HCT116 (cell line): Measurements from ENCODE around the gene SPIN1. TPM values are rescaled to one million over a fixed set of nuclear protein-coding genes. Genes with fewer than 3 reads are reported as not detected.

Experiments
- ATAC-seq: fragments of 200-7000 bp; cut with Tn5 transposase; 2 replicates; pipeline ENCODE4 v1.9.1; 2020; ENCODE audit warnings: mild to moderate bottlenecking, moderate library complexity
- BruUV-seq: library from RNA; stranded (reverse); fragments of 400-500 nt; replicated peaks from 2 replicates; lab custom pipeline; 2021; lab: Mats Ljungman, UMichigan
- CTCF ChIA-PET: fragments of 300-600 bp; sonication (Branson Sonifier 250); formaldehyde crosslinking; loops from one replicate; lab custom pipeline; 2021; ENCODE audit warnings: antibody characterized with exemption; lab: Charles Lee
- POLR2A ChIA-PET: fragments of 300-600, 350-600 bp; sonication (Branson Sonifier 250); formaldehyde crosslinking; loops from one replicate; lab custom pipeline; 2021; ENCODE audit warnings: antibody characterized with exemption; lab: Charles Lee
- RAD21 ChIA-PET, 2 experiments: fragments of 300-600 bp; sonication (Branson Sonifier 250); formaldehyde crosslinking; loops; one replicate each; lab custom pipeline; 2023; ENCODE audit warnings: low total read pairs in 2 of 2; ENCODE audit not compliant: uncharacterized antibody in 2 of 2, unreplicated experiment in 2 of 2, low non-redundant PET in 1 of 2; lab: Charles Lee
- DNase-seq: peaks from one replicate; pipeline ENCODE4 v3.0.0-alpha.2; 2010; ENCODE audit warnings: low read depth, low spot score
- H2AFZ ChIP-seq: fragments of 200-600 bp; shearing (Covaris generic), sonication (generic); 2 replicates; pipeline ENCODE4 v1.6.1; 2017; ENCODE audit warnings: low read depth, mixed run types, mixed read lengths, antibody characterized with exemption, low read length; ENCODE audit not compliant: poor library complexity, severe bottlenecking
- H3K27ac ChIP-seq: 2 replicates; pipeline ENCODE4 v1.5.1; 2012; ENCODE audit warnings: low read depth, low read length
- H3K27me3 ChIP-seq: fragments of 200-600 bp; sonication (generic); 2 replicates; pipeline ENCODE4 v1.6.1; 2016; ENCODE audit warnings: mixed run types, low read length, mixed read lengths; ENCODE audit not compliant: insufficient read depth
- H3K36me3 ChIP-seq, 2 experiments: fragments of 200-500 bp in 1 of 2; fragments of 200-600 bp in 1 of 2; sonication (Bioruptor generic) in 1 of 2; sonication (generic) in 1 of 2; 2 replicates each; pipeline versions ENCODE4 v1.5.1 to v1.6.1; 2014 to 2016; ENCODE audit warnings: low read length in 2 of 2, inconsistent platforms in 1 of 2, mixed read lengths in 1 of 2, mixed run types in 1 of 2; ENCODE audit not compliant: insufficient read depth in 2 of 2, control insufficient read depth in 1 of 2
- H3K4me1 ChIP-seq, 2 experiments: fragments of 200-600 bp in 1 of 2; sonication (generic) in 1 of 2; 2 replicates each; pipeline versions ENCODE4 v1.5.1 to v1.6.1; 2012 to 2017; ENCODE audit warnings: low read length in 2 of 2, inconsistent platforms in 1 of 2, mild to moderate bottlenecking in 1 of 2, mixed read lengths in 1 of 2, mixed run types in 1 of 2, moderate library complexity in 1 of 2; ENCODE audit not compliant: insufficient read depth in 2 of 2, control insufficient read depth in 1 of 2
- H3K4me2 ChIP-seq: fragments of 200-600 bp; sonication (generic); 2 replicates; pipeline ENCODE4 v1.6.1; 2017; ENCODE audit warnings: mixed run types, low read length, mixed read lengths
- H3K4me3 ChIP-seq, 2 experiments: fragments of 200-600 bp in 1 of 2; sonication (generic) in 1 of 2; replicated peaks in 1 of 2; 2 replicates each; pipeline ENCODE4 v1.5.1; 2011 to 2016; ENCODE audit warnings: low read length in 2 of 2, control low read depth in 1 of 2, low read depth in 1 of 2, mild to moderate bottlenecking in 1 of 2, mixed read lengths in 1 of 2, mixed run types in 1 of 2
- H3K79me2 ChIP-seq: fragments of 200-600 bp; sonication (generic); 2 replicates; pipeline ENCODE4 v1.6.1; 2017; ENCODE audit warnings: mild to moderate bottlenecking, mixed run types, low read length, moderate library complexity, mixed read lengths; ENCODE audit not compliant: insufficient read depth
- H3K9ac ChIP-seq: fragments of 200-600 bp; sonication (generic); 2 replicates; pipeline ENCODE4 v1.6.1; 2016; ENCODE audit warnings: low read length, mixed read lengths
- H3K9me2 ChIP-seq: fragments of 200-600 bp; sonication (generic), shearing (Covaris generic); 2 replicates; pipeline ENCODE4 v1.6.1; 2017; ENCODE audit warnings: mixed run types, mild to moderate bottlenecking, moderate library complexity; ENCODE audit not compliant: insufficient read depth
- H3K9me3 ChIP-seq, 2 experiments: fragments of 200-500 bp in 1 of 2; fragments of 200-600 bp in 1 of 2; sonication (Bioruptor generic) in 1 of 2; sonication (generic) in 1 of 2; 2 replicates each; pipeline ENCODE4 v1.6.1; 2014 to 2017; ENCODE audit warnings: low read length in 2 of 2, mixed read lengths in 2 of 2, inconsistent platforms in 1 of 2, low read depth in 1 of 2, mild to moderate bottlenecking in 1 of 2, mixed run types in 1 of 2, moderate library complexity in 1 of 2; ENCODE audit not compliant: control insufficient read depth in 1 of 2, insufficient read depth in 1 of 2
- H4K20me1 ChIP-seq: fragments of 200-600 bp; sonication (generic), shearing (Covaris generic); 2 replicates; pipeline ENCODE4 v1.6.1; 2017; ENCODE audit warnings: mixed run types, mild to moderate bottlenecking, moderate library complexity; ENCODE audit not compliant: insufficient read depth
- CBX3 ChIP-seq: IDR thresholded peaks from 2 replicates; pipeline ENCODE4 v1.6.1; 2012; ENCODE audit warnings: low read depth
- CEBPB ChIP-seq: IDR thresholded peaks from 2 replicates; pipeline ENCODE4 v1.6.1; 2012; ENCODE audit warnings: low read depth
- EZH2phosphoT487 ChIP-seq: fragments of 200-600 bp; IDR thresholded peaks from 2 replicates; pipeline ENCODE4 v1.6.1; 2018; ENCODE audit warnings: antibody characterized with exemption, borderline replicate concordance
- FOSL1 ChIP-seq: IDR thresholded peaks from 2 replicates; pipeline ENCODE4 v1.6.1; 2012; ENCODE audit warnings: low read depth
- JUND ChIP-seq: IDR thresholded peaks from 2 replicates; pipeline ENCODE4 v1.6.1; 2012
- POLR2A ChIP-seq: IDR thresholded peaks from 2 replicates; pipeline ENCODE4 v1.7.0; 2011; ENCODE audit warnings: borderline replicate concordance; ENCODE audit not compliant: insufficient read depth, insufficient read length; ENCODE audit errors: extremely low read depth
- RAD21 ChIP-seq: IDR thresholded peaks from 2 replicates; pipeline ENCODE4 v1.6.1; 2012; ENCODE audit warnings: low read depth, mild to moderate bottlenecking
- SIN3A ChIP-seq: IDR thresholded peaks from 2 replicates; pipeline ENCODE4 v1.6.1; 2012; ENCODE audit warnings: low read depth
- SP1 ChIP-seq: IDR thresholded peaks from 2 replicates; pipeline ENCODE4 v1.6.1; 2012; ENCODE audit warnings: low read depth
- TCF7L2 ChIP-seq: IDR thresholded peaks from 2 replicates; pipeline ENCODE4 v1.7.0; 2011; ENCODE audit warnings: borderline replicate concordance, inconsistent platforms; ENCODE audit not compliant: insufficient read depth, insufficient read length; ENCODE audit errors: extremely low read depth
- YY1 ChIP-seq: IDR thresholded peaks from 2 replicates; pipeline ENCODE4 v1.6.1; 2011; ENCODE audit warnings: low read length, low read depth, moderate library complexity, mild to moderate bottlenecking; ENCODE audit not compliant: insufficient replicate concordance; ENCODE audit errors: extremely low read depth
- ZFX ChIP-seq: fragments of 450-650 bp; IDR thresholded peaks from 2 replicates; pipeline ENCODE4 v1.6.1; 2017
- ZNF274 ChIP-seq: fragments of 200-500 bp; sonication (Bioruptor generic); IDR thresholded peaks from 2 replicates; pipeline ENCODE4 v1.6.1; 2014; ENCODE audit warnings: mild to moderate bottlenecking, low read depth, low read length, inconsistent platforms
- intact Hi-C: fragments of 100-400 bp; cut with micrococcal nuclease; formaldehyde crosslinking; loops from 2 replicates; pipeline ENCODE4 v1.10.0; 2022
- total RNA-seq: library from RNA; stranded (reverse); gene quantifications from one replicate; pipeline ENCODE4 v1.2.1, GENCODE V29; 2021; ENCODE audit not compliant: unreplicated experiment
- TF ChIP-seq, protein P1 (sequence below): IDR thresholded peaks from 2 replicates; pipeline ENCODE4 v1.6.1; 2012
- TF ChIP-seq, protein P2 (sequence below), 3 experiments: fragments of 200-600 bp in 1 of 3; sonication (generic) in 1 of 3; IDR thresholded peaks in 2 of 3; conservative IDR thresholded peaks in 1 of 3; 2 replicates each; pipeline ENCODE4 v1.5.1; 2012 to 2017; ENCODE audit warnings: low read depth in 2 of 3, low read length in 2 of 3, antibody characterized with exemption in 1 of 3, borderline replicate concordance in 1 of 3, control low read depth in 1 of 3, mild to moderate bottlenecking in 1 of 3, mixed read lengths in 1 of 3, mixed run types in 1 of 3, moderate library complexity in 1 of 3; ENCODE audit not compliant: insufficient read depth in 1 of 3
- TF ChIP-seq, protein P3 (sequence below): IDR thresholded peaks from 2 replicates; pipeline ENCODE4 v1.6.1; 2011; ENCODE audit warnings: mild to moderate bottlenecking, low read length, moderate library complexity; ENCODE audit not compliant: insufficient replicate concordance; ENCODE audit errors: extremely low read depth
- TF ChIP-seq, protein P4 (sequence below): IDR thresholded peaks from 2 replicates; pipeline ENCODE4 v1.6.1; 2012

SPIN1 gene
- total RNA-seq, 1 experiment from 2014 or later, result 74.0 TPM

DNA sequence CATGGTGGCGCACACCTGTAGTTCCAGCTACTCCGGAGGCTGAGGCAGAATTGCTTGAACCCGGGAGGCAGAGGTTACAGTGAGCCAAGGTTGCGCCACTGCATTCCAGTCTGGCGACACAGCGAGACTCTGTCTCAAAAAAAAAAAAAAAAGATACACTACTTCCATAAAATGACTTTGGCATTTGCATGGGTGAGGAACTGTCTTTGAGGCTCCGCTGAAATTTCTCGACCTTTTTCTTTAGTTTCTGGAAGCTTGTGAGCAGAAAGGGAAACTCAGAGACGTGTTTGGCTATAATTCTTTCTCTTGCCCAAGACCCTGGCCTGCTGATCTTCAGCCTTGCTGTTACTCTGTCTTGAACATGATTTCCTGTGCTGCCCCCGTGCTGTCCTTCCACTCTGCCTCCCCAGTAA, 37.3 kb downstream of the SPIN1 start:
- Histone ChIP-seq H3K9me2 (no peaks in the 10 kb centered on the region), H3K4me1 (peaks cover 12 to 25% of the 10 kb centered on the region in 2 experiments), H3K36me3 (peaks cover 5 to 10% of the 10 kb centered on the region in 2 experiments; a peak in 2 of 4 replicates), H3K9me3 (peaks cover under 1 to 2% of the 10 kb centered on the region in 2 experiments; a peak in 2 of 4 replicates), H3K27ac (no peak overlapping the region), H3K4me3 (no peak overlapping the region), H3K79me2 (peaks cover 96% of the 10 kb centered on the region), H2AFZ (no peak overlapping the region), H3K27me3 (no peaks in the 10 kb centered on the region), H3K4me2 (peak overlapping the region; percentile 31), H4K20me1 (peaks cover 8% of the 10 kb centered on the region; the same call in 1 of the 2 replicates), H3K9ac (no peak overlapping the region)
- ChIA-PET RAD21 (no interaction called here), POLR2A (no interaction called here), CTCF (interaction anchor here (0.7 kb wide), 1 partner anchor 235 kb away, joined by 3 read pairs; no protein-coding TSS in a partner anchor)
- no TSS peak for BruUV-seq
- DNase-seq (no peak), ATAC-seq (peak; percentile 47)
- TF ChIP-seq RAD21, result no peak
- no peak for TF ChIP-seq POLR2A
- peak; percentile 77 for TF ChIP-seq CEBPB
- TF ChIP-seq, protein P1, sequence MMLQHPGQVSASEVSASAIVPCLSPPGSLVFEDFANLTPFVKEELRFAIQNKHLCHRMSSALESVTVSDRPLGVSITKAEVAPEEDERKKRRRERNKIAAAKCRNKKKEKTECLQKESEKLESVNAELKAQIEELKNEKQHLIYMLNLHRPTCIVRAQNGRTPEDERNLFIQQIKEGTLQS, result no peak
- intact Hi-C loops, result no loop called here

DNA sequence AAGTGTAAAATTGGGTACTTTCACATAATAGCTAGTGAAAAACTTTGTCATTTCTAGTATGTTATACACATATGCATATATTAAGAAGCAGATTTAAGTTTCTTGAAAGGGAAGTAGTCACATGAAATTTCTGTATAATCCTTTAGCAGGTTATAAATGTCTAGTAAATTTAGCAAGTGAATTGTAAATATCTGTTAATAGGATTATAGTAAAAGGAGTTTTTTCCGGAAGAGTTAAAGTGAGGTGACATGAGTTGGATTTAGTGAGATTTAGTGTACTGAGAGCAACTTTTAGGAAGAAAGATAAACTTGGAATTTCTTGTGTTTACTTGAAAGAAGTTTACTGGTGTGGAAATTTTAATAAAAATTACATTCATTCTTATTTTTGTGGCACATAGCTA, 38.4 kb downstream of the SPIN1 start:
- intact Hi-C loops, result no loop called here
- TF ChIP-seq, protein P2, sequence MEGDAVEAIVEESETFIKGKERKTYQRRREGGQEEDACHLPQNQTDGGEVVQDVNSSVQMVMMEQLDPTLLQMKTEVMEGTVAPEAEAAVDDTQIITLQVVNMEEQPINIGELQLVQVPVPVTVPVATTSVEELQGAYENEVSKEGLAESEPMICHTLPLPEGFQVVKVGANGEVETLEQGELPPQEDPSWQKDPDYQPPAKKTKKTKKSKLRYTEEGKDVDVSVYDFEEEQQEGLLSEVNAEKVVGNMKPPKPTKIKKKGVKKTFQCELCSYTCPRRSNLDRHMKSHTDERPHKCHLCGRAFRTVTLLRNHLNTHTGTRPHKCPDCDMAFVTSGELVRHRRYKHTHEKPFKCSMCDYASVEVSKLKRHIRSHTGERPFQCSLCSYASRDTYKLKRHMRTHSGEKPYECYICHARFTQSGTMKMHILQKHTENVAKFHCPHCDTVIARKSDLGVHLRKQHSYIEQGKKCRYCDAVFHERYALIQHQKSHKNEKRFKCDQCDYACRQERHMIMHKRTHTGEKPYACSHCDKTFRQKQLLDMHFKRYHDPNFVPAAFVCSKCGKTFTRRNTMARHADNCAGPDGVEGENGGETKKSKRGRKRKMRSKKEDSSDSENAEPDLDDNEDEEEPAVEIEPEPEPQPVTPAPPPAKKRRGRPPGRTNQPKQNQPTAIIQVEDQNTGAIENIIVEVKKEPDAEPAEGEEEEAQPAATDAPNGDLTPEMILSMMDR (IDR thresholded peaks at IDR 0.05 in 2 of 3, conservative IDR thresholded peaks at IDR 0.05 in 1 of 3; ENCODE audit: borderline replicate concordance in 1 of 3, insufficient read depth in 1 of 3, low read depth in 2 of 3, low read length in 2 of 3), result no peak
- TF ChIP-seq, protein P3, sequence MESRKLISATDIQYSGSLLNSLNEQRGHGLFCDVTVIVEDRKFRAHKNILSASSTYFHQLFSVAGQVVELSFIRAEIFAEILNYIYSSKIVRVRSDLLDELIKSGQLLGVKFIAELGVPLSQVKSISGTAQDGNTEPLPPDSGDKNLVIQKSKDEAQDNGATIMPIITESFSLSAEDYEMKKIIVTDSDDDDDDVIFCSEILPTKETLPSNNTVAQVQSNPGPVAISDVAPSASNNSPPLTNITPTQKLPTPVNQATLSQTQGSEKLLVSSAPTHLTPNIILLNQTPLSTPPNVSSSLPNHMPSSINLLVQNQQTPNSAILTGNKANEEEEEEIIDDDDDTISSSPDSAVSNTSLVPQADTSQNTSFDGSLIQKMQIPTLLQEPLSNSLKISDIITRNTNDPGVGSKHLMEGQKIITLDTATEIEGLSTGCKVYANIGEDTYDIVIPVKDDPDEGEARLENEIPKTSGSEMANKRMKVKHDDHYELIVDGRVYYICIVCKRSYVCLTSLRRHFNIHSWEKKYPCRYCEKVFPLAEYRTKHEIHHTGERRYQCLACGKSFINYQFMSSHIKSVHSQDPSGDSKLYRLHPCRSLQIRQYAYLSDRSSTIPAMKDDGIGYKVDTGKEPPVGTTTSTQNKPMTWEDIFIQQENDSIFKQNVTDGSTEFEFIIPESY, result no peak
- TF ChIP-seq ZNF274, result no peak
- no peak for TF ChIP-seq CBX3
- TF ChIP-seq SIN3A, result no peak
- no peak for TF ChIP-seq JUND
- TF ChIP-seq SP1, result no peak
- TF ChIP-seq ZFX, result no peak
- TF ChIP-seq FOSL1, result no peak
- no peak for TF ChIP-seq YY1
- TF ChIP-seq, protein P4, sequence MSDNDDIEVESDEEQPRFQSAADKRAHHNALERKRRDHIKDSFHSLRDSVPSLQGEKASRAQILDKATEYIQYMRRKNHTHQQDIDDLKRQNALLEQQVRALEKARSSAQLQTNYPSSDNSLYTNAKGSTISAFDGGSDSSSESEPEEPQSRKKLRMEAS, result no peak
- TF ChIP-seq, protein P1, result no peak
- no peak for TF ChIP-seq EZH2phosphoT487
- TF ChIP-seq TCF7L2, result no peak

More for the DNA sequence above, 38.4 kb downstream of the SPIN1 start:
- ATAC-seq (no peak), DNase-seq (no peak)
- Histone ChIP-seq H4K20me1 (peaks cover 8% of the 10 kb centered on the region; the same call in 1 of the 2 replicates), H3K9ac (no peak overlapping the region), H3K4me3 (no peak overlapping the region), H2AFZ (no peak overlapping the region), H3K36me3 (peaks cover 3 to 5% of the 10 kb centered on the region in 2 experiments; a peak in 1 of 4 replicates), H3K27me3 (no peaks in the 10 kb centered on the region), H3K9me3 (no peaks in the 10 kb centered on the region), H3K27ac (no peak overlapping the region), H3K4me1 (peaks cover 12 to 25% of the 10 kb centered on the region in 2 experiments), H3K4me2 (no peak overlapping the region), H3K9me2 (no peaks in the 10 kb centered on the region), H3K79me2 (peaks cover 93% of the 10 kb centered on the region)
- ChIA-PET RAD21 (no interaction called here), POLR2A (no interaction called here), CTCF (no interaction called here)
- no TSS peak for BruUV-seq
